GM18499 (cell line): ENCODE results near the gene SNX33.

Experiments used
- ATAC-seq: cut with Tn5 transposase; IDR thresholded peaks from one replicate; pipeline ENCODE4 v1.9.1; 2021; ENCODE audit warnings: moderate number of reproducible peaks; ENCODE audit not compliant: insufficient read depth, unreplicated experiment

The SNX33 gene

DNA sequence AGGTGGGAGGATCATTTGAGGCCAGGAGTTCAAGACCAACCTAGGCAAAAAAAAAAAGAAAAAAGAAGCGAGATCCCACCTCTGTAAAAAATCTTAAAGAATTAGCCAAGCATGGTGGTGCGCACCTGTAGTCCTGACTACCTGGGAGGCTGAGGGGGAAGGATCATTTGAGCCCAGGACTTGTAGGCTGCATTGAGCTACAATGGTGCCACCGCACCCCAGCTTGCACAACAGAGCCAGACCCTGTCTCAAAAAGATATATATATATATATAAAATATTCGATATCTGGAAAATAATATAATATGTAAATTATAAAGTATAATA, 6.6 kb upstream of the SNX33 start:
- ATAC-seq = no peak

DNA sequence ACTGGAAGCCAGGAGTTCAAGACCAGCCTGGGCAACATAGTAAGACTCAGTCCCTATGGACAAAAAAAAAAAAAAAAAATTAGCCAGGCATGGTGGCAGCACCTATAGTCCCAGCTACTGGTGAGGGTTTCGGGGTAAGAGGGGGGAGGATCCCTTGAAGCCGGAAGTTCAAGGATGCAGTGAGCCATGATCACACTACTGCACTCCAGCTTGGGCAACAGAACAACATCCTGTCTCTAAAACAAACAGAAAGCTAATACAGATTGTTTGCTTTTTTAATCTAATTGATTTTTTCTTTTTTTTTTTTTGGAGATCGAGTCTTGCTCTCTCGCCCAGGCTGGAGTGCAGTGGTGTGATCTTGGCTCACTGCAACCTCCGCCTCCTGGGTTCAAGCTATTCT, 6.1 kb upstream of the SNX33 start:
- no peak for ATAC-seq

DNA sequence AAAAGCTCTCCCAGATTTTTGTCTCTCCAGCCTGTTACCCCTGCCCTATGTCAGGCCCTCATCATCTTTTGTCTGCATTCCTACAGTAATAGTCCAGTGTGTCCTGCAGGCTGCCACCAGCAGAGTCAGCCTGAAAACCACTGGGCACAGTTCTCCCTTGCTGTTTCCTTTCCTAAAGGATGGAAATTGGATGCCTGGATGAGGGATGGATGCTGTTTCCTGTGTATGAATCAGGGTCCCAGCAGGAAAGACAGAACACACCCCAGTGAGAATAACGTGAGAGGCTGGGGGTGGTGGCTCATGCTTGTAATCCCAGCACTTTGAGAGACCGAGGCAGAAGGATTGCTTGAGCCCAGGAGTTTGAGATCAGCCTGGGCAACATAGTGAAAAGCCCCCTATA, 3.3 kb upstream of the SNX33 start:
- no peak for ATAC-seq

DNA sequence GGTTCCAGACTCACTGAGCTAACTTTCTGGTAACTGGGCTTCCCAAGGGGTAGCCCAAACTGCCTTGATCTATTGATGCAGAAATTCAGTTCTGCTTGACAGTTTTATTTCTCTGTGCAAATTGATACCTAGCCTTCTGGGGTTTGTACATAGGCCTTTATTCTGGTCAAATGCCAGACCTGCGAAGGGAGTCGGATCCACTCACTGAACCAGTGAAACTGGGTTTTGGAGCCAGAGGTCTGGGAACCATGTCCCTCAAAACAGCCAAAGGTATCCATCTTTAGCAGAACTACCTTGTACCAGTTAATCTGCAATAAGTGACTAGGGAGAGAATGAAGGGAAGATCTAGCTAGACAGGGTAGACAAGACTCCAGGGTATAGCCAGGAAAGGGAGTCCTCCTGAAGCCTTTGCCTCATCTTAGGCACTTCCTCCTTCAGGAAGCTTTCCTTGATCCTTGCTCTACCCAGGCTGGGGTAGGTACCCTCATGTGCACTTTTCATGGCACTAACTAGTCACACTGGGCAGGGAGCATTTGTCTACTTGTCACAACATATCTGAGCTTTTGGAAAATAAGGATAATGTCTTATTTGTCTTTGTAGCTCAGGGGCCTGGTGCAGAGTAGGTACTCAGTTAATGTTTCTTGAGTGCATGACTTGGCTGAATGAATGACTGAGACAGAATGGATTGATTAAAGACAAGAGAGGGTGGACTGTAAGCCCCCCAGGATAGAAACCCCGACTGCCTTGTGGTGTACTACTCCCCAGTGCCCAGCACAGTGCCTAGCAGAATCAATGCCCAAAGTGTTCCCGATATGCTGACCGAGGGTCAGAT, 1.4 kb upstream of the SNX33 start:
- ATAC-seq = no peak

DNA sequence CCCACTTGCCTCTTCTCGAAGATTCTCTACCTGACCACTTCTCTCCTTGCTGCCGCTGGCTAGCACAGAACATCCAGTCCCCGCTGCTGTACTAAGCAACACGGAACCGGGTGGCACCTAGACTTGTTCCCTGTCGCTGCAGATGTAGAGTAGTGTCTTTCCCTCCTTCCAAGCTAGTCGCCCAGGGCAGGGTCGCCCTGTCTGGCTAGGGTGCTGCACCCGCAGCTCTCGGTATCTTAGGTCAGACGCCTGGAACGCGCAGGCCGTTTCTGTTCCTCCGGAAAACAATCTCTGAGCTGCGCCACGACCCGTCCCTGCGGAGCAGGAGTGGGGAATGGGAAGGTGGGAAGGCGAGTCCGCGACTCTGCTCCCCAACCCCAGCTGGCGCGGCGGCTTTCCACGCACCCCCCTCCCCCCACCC, 758 bp upstream of the SNX33 start:
- no peak for ATAC-seq

DNA sequence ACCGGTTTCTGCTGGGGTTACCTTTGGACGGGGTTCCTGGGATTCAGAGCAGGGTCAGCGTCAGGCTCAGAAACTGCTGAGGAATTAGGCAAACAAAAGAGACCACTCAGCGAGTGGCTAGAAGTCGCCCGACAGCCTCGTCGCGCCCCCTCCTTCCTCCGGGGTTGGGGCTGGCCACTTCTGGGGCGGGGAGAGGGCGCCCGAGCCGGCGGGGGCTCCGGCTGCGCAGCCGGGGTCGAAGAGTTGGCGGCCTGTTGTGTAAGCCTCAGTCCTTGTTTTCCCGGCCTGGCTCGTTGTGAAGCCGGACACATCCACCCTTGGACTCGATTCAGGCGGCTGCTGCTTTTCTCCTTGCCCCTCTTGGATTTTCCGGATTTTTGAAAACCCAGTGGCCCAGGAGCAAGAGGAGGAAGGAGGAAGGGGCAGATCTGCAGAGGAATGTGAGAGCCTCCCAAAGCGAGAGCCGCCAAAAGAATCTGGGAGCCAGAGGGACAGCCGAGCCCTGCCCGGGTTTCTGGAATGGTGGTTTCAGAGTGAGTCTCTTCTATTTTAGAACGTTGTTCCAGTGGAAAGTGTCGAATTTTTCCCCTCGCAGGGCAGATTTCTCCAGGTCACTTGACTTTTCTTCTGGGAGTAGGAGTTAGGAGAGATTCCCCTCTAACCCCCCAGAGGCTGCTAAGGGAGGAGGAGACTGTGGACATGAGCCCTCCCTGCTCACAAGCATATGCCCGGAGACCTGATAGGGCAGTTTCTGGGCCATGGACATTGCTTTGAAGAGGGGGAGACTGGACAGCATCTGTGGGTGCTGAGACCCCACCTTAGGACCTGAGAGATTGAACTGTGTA, 666 bp downstream of the SNX33 start:
- ATAC-seq = no peak

DNA sequence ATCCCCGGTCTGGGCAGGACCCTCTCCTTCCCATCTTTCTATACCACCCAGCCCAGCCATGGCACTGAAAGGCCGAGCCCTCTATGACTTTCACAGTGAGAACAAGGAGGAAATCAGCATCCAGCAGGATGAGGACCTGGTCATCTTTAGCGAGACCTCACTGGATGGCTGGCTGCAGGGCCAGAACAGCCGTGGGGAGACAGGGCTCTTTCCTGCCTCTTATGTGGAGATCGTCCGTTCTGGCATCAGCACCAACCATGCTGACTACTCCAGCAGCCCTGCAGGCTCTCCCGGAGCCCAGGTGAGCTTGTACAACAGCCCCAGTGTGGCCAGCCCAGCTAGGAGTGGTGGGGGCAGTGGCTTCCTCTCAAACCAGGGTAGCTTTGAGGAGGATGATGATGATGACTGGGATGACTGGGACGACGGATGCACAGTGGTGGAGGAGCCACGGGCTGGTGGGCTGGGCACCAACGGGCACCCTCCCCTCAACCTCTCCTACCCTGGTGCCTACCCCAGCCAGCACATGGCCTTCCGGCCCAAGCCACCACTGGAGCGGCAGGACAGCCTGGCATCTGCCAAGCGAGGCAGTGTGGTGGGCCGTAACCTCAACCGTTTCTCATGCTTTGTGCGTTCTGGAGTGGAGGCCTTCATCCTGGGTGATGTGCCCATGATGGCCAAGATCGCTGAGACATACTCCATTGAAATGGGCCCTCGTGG, 1.5 kb downstream of the SNX33 start:
- no peak for ATAC-seq

DNA sequence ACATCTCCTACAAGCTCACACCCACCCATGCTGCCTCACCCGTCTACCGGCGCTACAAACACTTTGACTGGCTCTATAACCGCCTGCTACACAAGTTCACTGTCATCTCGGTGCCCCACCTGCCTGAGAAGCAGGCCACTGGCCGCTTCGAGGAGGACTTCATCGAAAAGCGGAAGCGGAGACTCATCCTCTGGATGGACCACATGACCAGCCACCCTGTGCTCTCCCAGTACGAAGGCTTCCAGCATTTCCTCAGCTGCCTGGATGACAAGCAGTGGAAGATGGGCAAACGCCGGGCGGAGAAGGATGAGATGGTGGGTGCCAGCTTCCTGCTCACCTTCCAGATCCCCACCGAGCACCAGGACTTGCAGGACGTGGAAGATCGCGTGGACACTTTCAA, 2.1 kb downstream of the SNX33 start:
- no peak for ATAC-seq

DNA sequence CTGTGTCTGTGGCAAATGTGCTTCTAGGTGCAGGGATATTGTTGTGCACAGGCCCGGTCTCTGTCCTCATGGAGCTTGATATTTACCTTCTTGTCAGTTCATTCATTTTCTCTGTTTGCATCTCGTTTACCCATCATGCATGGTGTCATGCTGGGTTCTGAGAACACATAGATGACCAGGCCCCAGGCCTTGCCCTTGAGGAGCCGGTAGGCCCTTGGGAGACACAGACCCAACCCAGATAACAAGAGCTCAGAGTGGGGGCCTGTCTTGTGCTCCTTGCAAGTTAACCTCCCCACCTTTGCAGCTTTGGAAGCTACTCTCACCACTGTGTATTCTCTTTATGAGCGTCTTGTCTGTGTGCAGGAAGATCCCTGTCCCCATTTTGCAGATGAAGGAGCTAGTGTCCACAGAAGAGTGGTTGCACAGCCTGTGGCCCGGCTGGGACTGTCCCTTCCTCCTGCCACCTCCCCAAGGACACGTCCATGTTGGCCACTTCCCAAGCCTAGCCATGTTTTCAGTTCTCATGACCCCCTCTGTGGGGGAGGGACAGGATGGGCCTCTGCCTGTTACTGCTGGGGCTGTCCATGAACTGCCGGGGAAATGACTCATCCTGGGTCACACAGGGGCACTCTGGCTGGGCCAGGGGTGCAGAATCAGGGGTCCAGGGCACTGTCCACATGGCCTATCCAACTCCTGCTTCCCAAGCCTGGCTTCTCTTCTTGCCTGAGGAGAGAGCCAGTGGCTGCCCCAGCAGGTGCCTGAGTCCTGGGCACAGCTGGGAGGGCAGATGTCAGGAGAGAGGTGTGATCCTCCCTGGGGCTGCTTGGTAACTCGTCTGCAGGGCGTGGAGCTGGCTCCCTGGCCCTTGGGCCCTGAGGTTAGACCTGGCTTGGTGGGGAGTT, 3.4 kb downstream of the SNX33 start:
- no peak for ATAC-seq

DNA sequence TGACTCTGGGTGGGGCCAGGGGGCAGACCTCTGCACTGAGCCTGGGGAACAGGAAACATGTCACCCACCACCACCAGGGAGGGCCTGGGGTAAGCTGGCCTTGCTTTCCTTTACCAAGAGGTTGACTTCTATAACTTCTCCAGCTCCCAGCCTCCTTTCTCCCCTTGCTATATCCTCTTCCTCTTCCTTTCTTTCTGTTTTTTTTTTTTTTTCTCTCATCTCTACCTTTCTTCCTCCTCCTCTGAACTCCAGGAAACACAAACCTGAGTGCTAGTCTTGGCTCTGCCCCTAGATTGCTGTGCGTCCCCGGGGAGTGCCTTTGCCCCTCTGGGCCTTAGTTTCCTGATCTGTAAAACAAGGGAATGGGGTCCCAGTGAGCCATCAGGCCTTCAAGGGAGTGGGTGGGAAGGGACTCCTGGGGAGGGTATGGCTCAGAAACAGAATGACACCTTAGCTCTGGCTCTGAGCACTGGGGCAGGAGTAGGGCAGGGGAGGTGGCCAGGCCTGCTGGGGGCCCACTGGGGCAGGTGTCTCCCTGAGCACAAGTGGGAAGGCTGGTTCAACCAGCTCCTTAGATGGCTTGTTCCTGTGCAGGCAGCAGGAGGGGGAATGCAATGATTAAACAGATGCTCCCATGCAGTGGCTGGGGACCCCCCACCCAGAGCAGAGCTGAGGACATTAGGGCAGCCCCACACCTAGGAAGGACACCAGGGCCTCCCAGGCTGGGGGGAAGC, 4.3 kb downstream of the SNX33 start:
- no peak for ATAC-seq

DNA sequence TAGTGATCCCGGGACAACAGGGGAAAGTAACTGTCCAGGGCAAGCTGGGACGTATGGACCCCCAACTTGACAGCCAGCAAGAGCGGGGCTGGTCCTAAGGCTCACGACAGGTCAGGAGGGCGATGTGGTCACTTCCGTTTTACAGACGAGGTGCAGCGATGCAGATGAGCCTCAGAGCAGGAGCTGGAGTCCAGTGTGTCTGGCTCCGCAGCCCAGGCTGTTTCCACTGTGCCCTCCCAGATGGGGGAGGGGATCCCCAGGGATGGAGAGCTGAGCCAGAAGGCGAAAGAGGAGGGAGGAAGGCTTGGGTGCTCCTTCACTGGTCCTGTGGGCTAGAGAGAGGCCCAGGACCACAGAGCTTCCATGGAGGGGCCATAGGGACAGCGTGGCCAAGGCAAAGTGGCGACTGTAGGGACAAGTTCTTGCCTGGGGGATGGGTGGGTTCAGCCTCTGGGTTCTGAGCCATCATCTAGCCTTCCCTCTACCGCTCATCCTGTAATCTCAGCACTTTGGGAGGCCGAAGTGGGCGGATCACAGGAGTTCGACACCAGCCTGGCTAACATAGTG, 5.7 kb downstream of the SNX33 start:
- no peak for ATAC-seq

DNA sequence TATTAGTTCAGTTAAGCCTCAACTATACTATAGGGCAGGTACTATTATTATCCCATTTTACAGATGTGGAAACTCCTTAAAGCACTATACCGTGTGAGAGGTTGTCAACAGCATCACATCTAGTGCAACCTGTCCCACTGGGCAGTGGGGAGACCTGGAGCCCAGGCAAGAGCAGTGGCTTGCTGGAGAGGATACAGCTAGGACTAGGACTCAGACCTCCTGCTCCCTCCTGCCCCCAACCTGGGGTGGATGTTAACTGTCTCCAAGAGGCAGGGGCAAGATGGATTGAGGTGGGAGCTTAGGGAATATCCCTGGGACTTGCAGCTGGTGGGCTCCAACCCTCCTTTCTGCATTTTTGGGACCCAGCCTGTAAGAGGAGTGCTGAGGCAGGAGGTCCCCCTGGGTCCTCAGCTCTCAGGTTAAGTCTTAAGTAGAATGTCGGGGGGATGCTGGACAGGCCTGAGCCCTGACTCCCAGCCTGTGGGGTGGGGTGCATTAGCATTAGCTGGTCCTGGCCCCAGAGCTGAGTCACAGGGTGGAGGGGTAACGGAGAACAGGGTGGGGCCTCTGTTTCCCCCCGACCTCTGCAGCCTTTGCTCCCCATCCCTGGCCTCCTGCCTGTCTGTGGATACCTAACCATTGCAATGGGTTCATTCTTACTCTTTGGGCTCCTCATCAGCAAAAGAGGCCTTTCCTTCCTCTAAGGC, 6.6 kb downstream of the SNX33 start:
- no peak for ATAC-seq

DNA sequence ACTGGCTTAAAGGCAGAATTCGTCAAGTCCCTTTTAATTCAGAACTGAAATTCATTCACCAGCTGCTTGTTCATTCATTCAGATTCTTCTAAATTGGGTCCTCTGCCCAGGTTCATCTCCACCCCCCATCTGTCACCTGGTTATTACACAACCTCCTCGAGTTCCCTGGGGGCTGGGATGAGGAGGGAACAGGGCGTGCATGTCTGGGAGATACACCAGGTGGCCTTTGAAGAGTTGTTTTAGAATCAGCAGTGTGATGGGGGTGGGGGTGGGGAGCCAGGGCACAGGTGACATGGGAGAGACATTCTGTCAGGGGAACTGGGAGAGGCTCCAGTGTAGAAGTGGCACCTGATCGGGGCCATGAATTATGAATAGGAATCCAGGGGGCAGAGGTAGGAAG, 8.2 kb downstream of the SNX33 start:
- ATAC-seq = no peak

DNA sequence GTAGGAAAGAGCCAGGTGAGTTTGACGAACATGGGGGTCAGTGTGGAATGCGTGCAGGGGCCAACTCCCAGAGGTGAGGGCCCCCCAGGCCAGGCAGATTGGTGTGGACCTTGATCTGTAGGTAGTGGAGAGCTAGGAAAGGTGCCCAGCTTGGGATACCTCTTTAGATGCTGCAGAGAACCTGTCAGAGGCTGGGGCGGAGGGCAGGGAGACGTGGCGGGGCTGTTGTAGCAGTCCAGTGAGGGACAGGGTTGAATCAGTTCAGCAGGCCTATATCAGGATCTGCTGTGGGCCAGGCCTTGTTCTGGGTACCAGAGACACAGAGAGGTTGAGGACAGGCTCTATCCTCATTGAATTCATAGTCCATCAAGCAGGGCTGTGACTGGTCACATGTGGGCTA, 8.6 kb downstream of the SNX33 start:
- ATAC-seq = no peak

DNA sequence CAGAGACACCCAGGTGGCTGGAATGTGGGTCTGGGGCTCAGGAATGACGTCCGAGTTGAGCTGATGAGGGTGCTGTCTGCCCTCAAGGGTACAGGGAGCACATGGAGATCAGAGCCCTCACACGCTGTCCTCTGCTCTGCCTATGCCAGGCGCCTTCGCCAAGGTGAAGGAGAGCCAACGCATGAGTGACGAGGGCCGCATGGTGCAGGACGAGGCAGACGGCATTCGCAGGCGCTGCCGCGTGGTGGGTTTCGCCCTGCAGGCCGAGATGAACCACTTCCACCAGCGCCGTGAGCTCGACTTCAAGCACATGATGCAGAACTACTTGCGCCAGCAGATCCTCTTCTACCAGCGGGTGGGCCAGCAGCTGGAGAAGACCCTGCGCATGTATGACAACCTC, 9.1 kb downstream of the SNX33 start:
- no peak for ATAC-seq

DNA sequence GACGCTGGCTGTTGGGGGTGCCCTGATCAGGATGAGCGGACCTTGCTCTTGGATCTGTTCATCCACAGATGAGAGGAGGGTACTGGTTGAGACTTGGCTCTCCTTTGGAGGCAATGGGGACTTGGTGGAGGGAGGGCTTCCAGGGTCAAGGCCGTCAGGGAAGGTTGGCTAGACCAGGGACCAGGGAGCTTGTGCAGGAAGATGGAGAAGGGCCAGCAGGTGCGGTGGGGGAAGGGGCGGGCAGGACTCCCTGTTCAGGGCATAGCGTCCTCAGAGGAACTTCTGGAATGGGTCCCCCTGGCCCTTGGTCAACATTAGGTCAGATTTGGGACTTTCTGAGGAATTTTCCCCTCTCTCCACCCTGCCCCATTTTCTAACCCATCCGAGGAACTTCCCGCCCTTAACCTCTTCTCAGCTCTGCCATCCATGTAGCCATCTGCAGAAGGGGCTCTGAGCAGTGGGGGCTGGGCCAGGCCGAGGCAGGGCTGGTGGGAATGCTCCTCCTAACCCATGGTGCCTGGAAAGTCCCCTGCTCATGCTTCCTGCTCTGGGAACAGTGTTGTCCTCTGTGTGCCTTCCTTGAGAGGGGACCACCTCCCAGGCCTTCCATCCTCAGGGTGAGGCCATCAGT, 11.5 kb downstream of the SNX33 start:
- no peak for ATAC-seq

DNA sequence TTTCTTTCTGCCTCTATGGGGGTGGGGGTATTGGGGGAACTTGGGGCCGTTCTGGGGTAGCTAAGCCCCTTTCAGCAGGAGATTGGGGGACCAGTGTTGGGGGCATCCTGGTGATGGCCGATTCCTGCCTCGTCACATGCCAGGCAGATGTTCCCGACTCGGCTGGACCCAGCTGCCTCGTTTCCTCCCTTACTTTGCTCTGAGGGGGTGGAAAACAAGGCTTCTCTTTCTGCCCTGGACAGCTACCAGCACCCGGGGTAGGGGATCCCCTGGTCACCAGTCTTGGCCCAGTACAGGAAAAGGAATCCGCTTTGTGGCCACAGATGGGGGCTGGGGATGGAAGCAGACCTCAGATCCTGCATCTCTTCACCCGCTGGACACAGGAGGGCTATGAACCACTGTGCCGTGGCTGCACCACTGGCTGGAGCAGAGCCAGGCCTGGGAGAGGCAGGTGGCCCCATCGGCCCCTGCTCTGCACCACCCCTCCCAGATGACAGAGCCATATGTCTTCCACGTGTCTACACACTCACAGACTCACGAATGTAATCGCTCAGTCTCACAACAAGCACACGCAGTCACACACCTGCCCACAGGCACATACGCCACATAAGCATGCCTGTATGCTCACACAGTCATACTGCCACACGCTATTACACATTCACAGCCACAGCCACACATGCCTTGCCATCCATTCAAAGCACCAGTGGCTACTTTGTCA, 12.4 kb downstream of the SNX33 start:
- no peak for ATAC-seq
